Fibroblast of lung (primary cell): ENCODE measurements around the gene GOLGA7B.

Experiments
- EZH2 ChIP-seq: IDR thresholded peaks from 2 replicates; pipeline ENCODE4 v1.5.1; 2012; ENCODE audit warnings: low read length, control low read depth, mild to moderate bottlenecking; ENCODE audit errors: missing control alignments
- TF ChIP-seq, protein P1 (sequence below), 2 donors: IDR thresholded peaks in 1 of 2; conservative IDR thresholded peaks in 1 of 2; 1 replicate in 1 of 2; 2 replicates in 1 of 2; pipeline ENCODE4 v1.5.1; 2011 to 2012; ENCODE audit warnings: low read length in 2 of 2, control low read depth in 1 of 2, inconsistent platforms in 1 of 2, low read depth in 1 of 2, mild to moderate bottlenecking in 1 of 2

DNA sequence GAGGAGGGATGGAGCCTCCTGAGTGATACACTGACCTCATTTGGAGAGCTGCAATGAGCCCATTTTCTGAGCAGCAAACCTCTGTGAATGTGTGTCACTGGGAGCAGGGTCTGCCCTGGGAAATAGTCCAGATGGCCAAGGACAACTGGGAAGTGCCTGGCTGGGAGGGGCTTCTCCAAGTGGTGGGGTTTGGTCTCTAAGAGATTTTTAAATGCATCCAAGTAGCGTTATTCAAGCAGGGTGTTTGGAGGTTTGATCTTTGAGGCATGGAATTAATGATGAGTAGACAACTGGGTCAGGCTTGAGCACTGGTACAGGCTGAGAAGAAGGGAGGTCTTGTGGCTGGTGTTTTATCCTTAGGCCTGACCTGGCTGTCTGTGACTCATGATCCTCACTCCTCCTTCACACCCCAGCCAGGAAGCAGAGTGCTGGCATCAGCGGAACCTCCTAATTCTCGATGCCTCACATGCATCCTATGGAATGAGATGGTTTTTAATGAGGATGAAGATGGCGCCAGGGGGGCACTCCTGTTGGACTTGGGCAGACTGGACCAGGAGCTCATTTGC lies 3.3 kb downstream of the GOLGA7B start:
- TF ChIP-seq, protein P1, sequence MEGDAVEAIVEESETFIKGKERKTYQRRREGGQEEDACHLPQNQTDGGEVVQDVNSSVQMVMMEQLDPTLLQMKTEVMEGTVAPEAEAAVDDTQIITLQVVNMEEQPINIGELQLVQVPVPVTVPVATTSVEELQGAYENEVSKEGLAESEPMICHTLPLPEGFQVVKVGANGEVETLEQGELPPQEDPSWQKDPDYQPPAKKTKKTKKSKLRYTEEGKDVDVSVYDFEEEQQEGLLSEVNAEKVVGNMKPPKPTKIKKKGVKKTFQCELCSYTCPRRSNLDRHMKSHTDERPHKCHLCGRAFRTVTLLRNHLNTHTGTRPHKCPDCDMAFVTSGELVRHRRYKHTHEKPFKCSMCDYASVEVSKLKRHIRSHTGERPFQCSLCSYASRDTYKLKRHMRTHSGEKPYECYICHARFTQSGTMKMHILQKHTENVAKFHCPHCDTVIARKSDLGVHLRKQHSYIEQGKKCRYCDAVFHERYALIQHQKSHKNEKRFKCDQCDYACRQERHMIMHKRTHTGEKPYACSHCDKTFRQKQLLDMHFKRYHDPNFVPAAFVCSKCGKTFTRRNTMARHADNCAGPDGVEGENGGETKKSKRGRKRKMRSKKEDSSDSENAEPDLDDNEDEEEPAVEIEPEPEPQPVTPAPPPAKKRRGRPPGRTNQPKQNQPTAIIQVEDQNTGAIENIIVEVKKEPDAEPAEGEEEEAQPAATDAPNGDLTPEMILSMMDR (conservative IDR thresholded peaks at IDR 0.05 in 1 of 2, IDR thresholded peaks at IDR 0.05 in 1 of 2; ENCODE audit: low read depth in 1 of 2, low read length in 2 of 2) = no peak
- no peak for TF ChIP-seq EZH2
